ENCODE results near the gene GALNT1. TPM values are rescaled to one million over a fixed set of nuclear protein-coding genes. Genes with fewer than 3 reads are reported as not detected.

The GALNT1 gene
- total RNA-seq, 1 experiment from 2014 or later = 25.6 TPM

DNA sequence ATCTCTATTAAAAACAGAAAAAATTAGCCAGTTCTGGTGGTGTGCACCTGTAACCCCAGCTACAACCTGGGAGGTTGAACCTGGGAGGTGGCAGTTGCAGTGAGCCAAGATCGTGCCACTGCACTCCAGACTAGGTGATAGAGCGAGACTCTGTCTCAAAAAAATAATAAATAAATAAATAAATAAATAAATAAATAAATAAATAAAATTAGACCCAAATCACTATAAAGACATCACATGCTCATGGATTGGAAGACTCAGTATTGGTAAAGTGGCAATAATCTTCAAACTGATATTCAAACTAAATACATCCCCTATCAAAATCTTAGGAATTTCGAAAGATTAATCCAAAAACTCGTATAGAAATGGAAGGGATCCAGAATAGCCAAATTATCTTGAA lies 15.5 kb upstream of the GALNT1 start:
- ChIA-PET POLR2A (ENCODE audit: low non-redundant PET) (no interaction called here), CTCF (no interaction called here)
- BruUV-seq (replicated peaks) = no TSS peak
- no peak overlapping the region for H3K27ac ChIP-seq (ENCODE audit: low read depth, low read length, poor library complexity, severe bottlenecking)
- peaks cover 6% of the 10 kb centered on the region for H3K27me3 ChIP-seq (replicated peaks; ENCODE audit: insufficient read depth, low read depth, low read length, poor library complexity)
- intact Hi-C loops (cut with micrococcal nuclease; ENCODE audit: unreplicated experiment) = no loop called here
- DNase-seq (ENCODE audit: low spot score) = no peak
- TF ChIP-seq EZH2 (IDR thresholded peaks at IDR 0.05; ENCODE audit: borderline replicate concordance, low read depth, low read length, poor library complexity, severe bottlenecking) = no peak
- TF ChIP-seq CTCF (conservative IDR thresholded peaks at IDR 0.05; ENCODE audit: low read depth, low read length) = no peak
- H3K4me1 ChIP-seq (ENCODE audit: insufficient read depth, low read length, poor library complexity, severe bottlenecking) = no peaks in the 10 kb centered on the region
- no peaks in the 10 kb centered on the region for H3K36me3 ChIP-seq (ENCODE audit: insufficient read depth, low read length, poor library complexity, severe bottlenecking)
- no peak overlapping the region for H3K4me3 ChIP-seq (ENCODE audit: low read depth, low read length, poor library complexity, severe bottlenecking)
- H3K9me3 ChIP-seq (ENCODE audit: low read depth, low read length, poor library complexity, severe bottlenecking) = no peaks in the 10 kb centered on the region

GRCh38 chr18:35570182-35570581 lies 11.4 kb upstream of the GALNT1 start:
- H3K4me1 ChIP-seq (ENCODE audit: insufficient read depth, low read length, poor library complexity, severe bottlenecking) = no peaks in the 10 kb centered on the region
- TF ChIP-seq EZH2 (IDR thresholded peaks at IDR 0.05; ENCODE audit: borderline replicate concordance, low read depth, low read length, poor library complexity, severe bottlenecking) = no peak
- TF ChIP-seq CTCF (conservative IDR thresholded peaks at IDR 0.05; ENCODE audit: low read depth, low read length) = no peak
- no peak overlapping the region for H3K4me3 ChIP-seq (ENCODE audit: low read depth, low read length, poor library complexity, severe bottlenecking)
- H3K36me3 ChIP-seq (ENCODE audit: insufficient read depth, low read length, poor library complexity, severe bottlenecking) = no peaks in the 10 kb centered on the region
- H3K27ac ChIP-seq (ENCODE audit: low read depth, low read length, poor library complexity, severe bottlenecking) = no peak overlapping the region
- intact Hi-C loops (cut with micrococcal nuclease; ENCODE audit: unreplicated experiment) = no loop called here
- POLR2A ChIA-PET (ENCODE audit: low non-redundant PET) = no interaction called here
- no peak for DNase-seq (ENCODE audit: low spot score)
- CTCF ChIA-PET = no interaction called here
- no peaks in the 10 kb centered on the region for H3K27me3 ChIP-seq (replicated peaks; ENCODE audit: insufficient read depth, low read depth, low read length, poor library complexity)
- no TSS peak for BruUV-seq (replicated peaks)
- H3K9me3 ChIP-seq (ENCODE audit: low read depth, low read length, poor library complexity, severe bottlenecking) = no peaks in the 10 kb centered on the region

DNA sequence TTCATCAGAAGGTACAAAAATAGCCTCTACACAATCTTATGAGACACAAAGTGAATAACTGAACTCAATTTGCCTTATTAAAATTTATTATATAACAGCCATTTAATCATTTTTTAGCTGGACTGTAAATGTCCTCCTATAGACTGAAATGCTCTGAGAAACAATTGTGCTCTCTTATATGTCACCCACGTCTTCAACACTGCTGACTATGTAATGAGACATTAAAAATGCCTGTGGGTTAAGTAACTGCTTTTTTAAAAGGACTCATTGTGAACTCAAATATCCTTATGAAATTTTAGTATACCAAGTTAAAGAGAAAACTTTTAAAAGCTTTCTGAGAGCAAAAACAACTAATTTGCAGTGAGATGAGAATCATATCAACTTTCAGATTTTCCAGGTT lies 10.4 kb upstream of the GALNT1 start:
- Histone ChIP-seq H3K9me3 (ENCODE audit: low read depth, low read length, poor library complexity, severe bottlenecking) (no peaks in the 10 kb centered on the region), H3K4me3 (ENCODE audit: low read depth, low read length, poor library complexity, severe bottlenecking) (no peak overlapping the region), H3K27ac (ENCODE audit: low read depth, low read length, poor library complexity, severe bottlenecking) (no peak overlapping the region), H3K36me3 (ENCODE audit: insufficient read depth, low read length, poor library complexity, severe bottlenecking) (no peaks in the 10 kb centered on the region), H3K27me3 (replicated peaks; ENCODE audit: insufficient read depth, low read depth, low read length, poor library complexity) (no peaks in the 10 kb centered on the region), H3K4me1 (ENCODE audit: insufficient read depth, low read length, poor library complexity, severe bottlenecking) (no peaks in the 10 kb centered on the region)
- intact Hi-C loops (cut with micrococcal nuclease; ENCODE audit: unreplicated experiment) = no loop called here
- BruUV-seq (replicated peaks) = no TSS peak
- DNase-seq (ENCODE audit: low spot score) = no peak
- ChIA-PET POLR2A (ENCODE audit: low non-redundant PET) (no interaction called here), CTCF (no interaction called here)
- TF ChIP-seq EZH2 (IDR thresholded peaks at IDR 0.05; ENCODE audit: borderline replicate concordance, low read depth, low read length, poor library complexity, severe bottlenecking) = no peak
- TF ChIP-seq CTCF (conservative IDR thresholded peaks at IDR 0.05; ENCODE audit: low read depth, low read length) = no peak
